H1 (cell line): ENCODE data around the gene SGMS1.

Experiments
- CHD2 ChIP-seq: IDR thresholded peaks from 2 replicates; pipeline ENCODE4 v1.6.1; 2012; ENCODE audit warnings: low read length, improper control_type of control experiment
- CTBP2 ChIP-seq: IDR thresholded peaks from 2 replicates; pipeline ENCODE4 v1.7.0; 2011; ENCODE audit warnings: borderline replicate concordance, mild to moderate bottlenecking, moderate library complexity, mixed read lengths, low read length; ENCODE audit not compliant: insufficient read depth, insufficient read length
- HDAC2 ChIP-seq, 2 experiments: fragments of 300-600 bp in 1 of 2; sonication (generic) in 1 of 2; IDR thresholded peaks; 2 replicates each; pipeline ENCODE4 v1.6.1; 2011 to 2012; ENCODE audit warnings: low read depth in 2 of 2, low read length in 2 of 2, mild to moderate bottlenecking in 2 of 2, moderate library complexity in 2 of 2, borderline replicate concordance in 1 of 2, inconsistent platforms in 1 of 2
- KDM1A ChIP-seq: fragments of 200-600, 300-600 bp; sonication (generic); IDR thresholded peaks from 2 replicates; pipeline ENCODE4 v1.7.1; 2016; ENCODE audit warnings: mild to moderate bottlenecking, low read length, borderline replicate concordance
- MAFK ChIP-seq: IDR thresholded peaks from 2 replicates; pipeline ENCODE4 v1.6.1; 2012; ENCODE audit warnings: low read depth, mild to moderate bottlenecking, improper control_type of control experiment, low read length
- POLR2AphosphoS5 ChIP-seq: IDR thresholded peaks from 2 replicates; pipeline ENCODE4 v1.6.1; 2011; ENCODE audit warnings: low read depth, low read length
- RAD21 ChIP-seq, 2 experiments: IDR thresholded peaks in 1 of 2; conservative IDR thresholded peaks in 1 of 2; 2 replicates each; pipeline ENCODE4 v1.6.1; 2011; ENCODE audit warnings: low read depth in 2 of 2, low read length in 2 of 2, improper control_type of control experiment in 1 of 2, inconsistent platforms in 1 of 2, mild to moderate bottlenecking in 1 of 2, moderate library complexity in 1 of 2
- RNF2 ChIP-seq: fragments of 200-900, 300-1000 bp; sonication (generic); IDR thresholded peaks from 2 replicates; pipeline ENCODE4 v1.7.1; 2016; ENCODE audit warnings: borderline replicate concordance, low read depth, mild to moderate bottlenecking, antibody characterized with exemption, low read length; ENCODE audit not compliant: poor library complexity, severe bottlenecking; ENCODE audit errors: missing control alignments
- TF ChIP-seq, protein P1 (sequence below), 3 experiments: IDR thresholded peaks; 1 replicate in 2 of 3; 2 replicates in 1 of 3; pipeline versions ENCODE4 v1.5.1 to v1.6.1; 2011; ENCODE audit warnings: low read length in 3 of 3, mild to moderate bottlenecking in 3 of 3, inconsistent platforms in 2 of 3, low read depth in 1 of 3, moderate library complexity in 1 of 3; ENCODE audit not compliant: insufficient read depth in 1 of 3; ENCODE audit errors: control extremely low read depth in 1 of 3

DNA sequence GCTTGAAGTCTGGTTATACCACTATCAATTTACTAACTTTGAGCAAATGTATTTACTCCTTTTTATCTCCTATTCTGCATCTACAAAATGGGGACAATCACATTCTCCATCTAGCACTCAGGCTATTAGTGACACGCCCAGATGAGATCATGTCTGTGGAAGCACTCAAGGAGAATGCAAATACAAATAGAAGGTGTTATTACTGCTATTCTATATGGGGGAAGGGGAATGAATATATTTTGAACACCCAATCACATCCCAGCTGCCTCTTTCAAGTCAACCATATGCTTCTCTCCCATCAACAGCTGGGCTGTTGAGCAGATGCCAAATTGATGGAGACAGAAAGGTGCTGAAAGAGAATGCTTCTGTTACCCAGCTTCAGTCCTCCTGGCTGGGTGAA, 23.5 kb downstream of the SGMS1 start:
- TF ChIP-seq RAD21 (IDR thresholded peaks at IDR 0.05 in 1 of 2, conservative IDR thresholded peaks at IDR 0.05 in 1 of 2; ENCODE audit: low read depth in 2 of 2, low read length in 2 of 2) (no peak), POLR2AphosphoS5 (no peak), MAFK (no peak), KDM1A (no peak), CTBP2 (no peak), CHD2 (no peak), HDAC2 (IDR thresholded peaks at IDR 0.05; ENCODE audit: borderline replicate concordance in 1 of 2, low read depth in 2 of 2, low read length in 2 of 2) (no peak), RNF2 (no peak)
- TF ChIP-seq, protein P1, sequence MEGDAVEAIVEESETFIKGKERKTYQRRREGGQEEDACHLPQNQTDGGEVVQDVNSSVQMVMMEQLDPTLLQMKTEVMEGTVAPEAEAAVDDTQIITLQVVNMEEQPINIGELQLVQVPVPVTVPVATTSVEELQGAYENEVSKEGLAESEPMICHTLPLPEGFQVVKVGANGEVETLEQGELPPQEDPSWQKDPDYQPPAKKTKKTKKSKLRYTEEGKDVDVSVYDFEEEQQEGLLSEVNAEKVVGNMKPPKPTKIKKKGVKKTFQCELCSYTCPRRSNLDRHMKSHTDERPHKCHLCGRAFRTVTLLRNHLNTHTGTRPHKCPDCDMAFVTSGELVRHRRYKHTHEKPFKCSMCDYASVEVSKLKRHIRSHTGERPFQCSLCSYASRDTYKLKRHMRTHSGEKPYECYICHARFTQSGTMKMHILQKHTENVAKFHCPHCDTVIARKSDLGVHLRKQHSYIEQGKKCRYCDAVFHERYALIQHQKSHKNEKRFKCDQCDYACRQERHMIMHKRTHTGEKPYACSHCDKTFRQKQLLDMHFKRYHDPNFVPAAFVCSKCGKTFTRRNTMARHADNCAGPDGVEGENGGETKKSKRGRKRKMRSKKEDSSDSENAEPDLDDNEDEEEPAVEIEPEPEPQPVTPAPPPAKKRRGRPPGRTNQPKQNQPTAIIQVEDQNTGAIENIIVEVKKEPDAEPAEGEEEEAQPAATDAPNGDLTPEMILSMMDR (IDR thresholded peaks at IDR 0.05; ENCODE audit: control extremely low read depth in 1 of 3, insufficient read depth in 1 of 3, low read depth in 1 of 3, low read length in 3 of 3) = no peak
